Measurements from ENCODE around the gene ANKRD39. TPM values are rescaled to one million over a fixed set of nuclear protein-coding genes. Genes with fewer than 3 reads are reported as not detected.
A peak's percentile ranks its signal among the peaks of the same experiment; 100 is the strongest.

The ANKRD39 gene
- total and polyA plus RNA-seq, 9 of the 15 experiments (the other 6 are each of a cell fraction or from before 2014, with no cell fraction given): 8.2 to 33.1 (median 23.8) TPM

- WGBS (ENCODE audit: insufficient coverage, low coverage, missing lambda C conversion rate): 79% methylated on average over 7 of the region's 9 CpGs
- intact Hi-C loops (cut with micrococcal nuclease) (no loop called here), in situ Hi-C loops (cut with MboI) (no loop called here)
- DNase-seq (ENCODE audit: extremely low read depth in 1 of 4, low spot score in 3 of 4) (no peak), FAIRE-seq (no peak), ATAC-seq (no peak)
- BruUV-seq (replicated peaks): no TSS peak
- TF ChIP-seq HMG20A (CRISPR knock-in tag; conservative IDR thresholded peaks at IDR 0.05): no peak
- TF ChIP-seq CAMTA2 (CRISPR knock-in tag; conservative IDR thresholded peaks at IDR 0.05): 0 out of 2 replicates have a peak, but pooled peaks have one; percentile 34
- TF ChIP-seq, protein P1, sequence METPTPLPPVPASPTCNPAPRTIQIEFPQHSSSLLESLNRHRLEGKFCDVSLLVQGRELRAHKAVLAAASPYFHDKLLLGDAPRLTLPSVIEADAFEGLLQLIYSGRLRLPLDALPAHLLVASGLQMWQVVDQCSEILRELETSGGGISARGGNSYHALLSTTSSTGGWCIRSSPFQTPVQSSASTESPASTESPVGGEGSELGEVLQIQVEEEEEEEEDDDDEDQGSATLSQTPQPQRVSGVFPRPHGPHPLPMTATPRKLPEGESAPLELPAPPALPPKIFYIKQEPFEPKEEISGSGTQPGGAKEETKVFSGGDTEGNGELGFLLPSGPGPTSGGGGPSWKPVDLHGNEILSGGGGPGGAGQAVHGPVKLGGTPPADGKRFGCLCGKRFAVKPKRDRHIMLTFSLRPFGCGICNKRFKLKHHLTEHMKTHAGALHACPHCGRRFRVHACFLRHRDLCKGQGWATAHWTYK (CRISPR knock-in tag; IDR thresholded peaks at IDR 0.05): 0 out of 2 replicates have a peak, but pooled peaks have one; percentile 19
- Histone ChIP-seq H2AFZ (ENCODE audit: low read depth, low read length) (no peak overlapping the region), H3K9me3 (replicated peaks; ENCODE audit: control insufficient read depth, insufficient read depth, low read depth, low read length) (no peaks in the 10 kb centered on the region), H4K20me1 (replicated peaks; ENCODE audit: control insufficient read depth, insufficient read depth, low read length) (peaks cover 3% of the 10 kb centered on the region; the same call in 1 of the 2 replicates), H3K9me1 (ENCODE audit: control insufficient read depth, insufficient read depth, low read length) (no peaks in the 10 kb centered on the region), H3K9ac (ENCODE audit: insufficient read depth in 1 of 2, low read depth in 2 of 2, low read length in 2 of 2) (peak overlapping the region in 1 of 2 experiments; percentile 78; a peak in 2 of 4 replicates), H3K36me3 (ENCODE audit: control insufficient read depth, insufficient read depth, low read length) (peaks cover 63% of the 10 kb centered on the region), H3K27me3 (ENCODE audit: control insufficient read depth in 2 of 2, insufficient read depth in 2 of 2, low read length in 2 of 2) (no peaks in the 10 kb centered on the region; a peak in 1 of 5 replicates), H3K4me3 (no peak overlapping the region), H3K27ac (ENCODE audit: extremely low read depth, low read depth, low read length) (peak overlapping the region; percentile 42; the same call in 1 of the 3 replicates), H3K4me1 (replicated peaks in 1 of 2; ENCODE audit: control insufficient read depth in 2 of 2, insufficient read depth in 2 of 2, low read length in 2 of 2) (peaks cover 27 to 90% of the 10 kb centered on the region in 2 experiments; a peak in 4 of 5 replicates), H3K4me2 (ENCODE audit: insufficient read depth, low read length) (no peak overlapping the region), H3K79me2 (ENCODE audit: control insufficient read depth, insufficient read depth, low read length) (peaks cover 41% of the 10 kb centered on the region)
- CTCF ChIA-PET (ENCODE audit: low intra/inter-chr PET ratio): no interaction called here
- POLR2A ChIA-PET: interaction anchor here (0.6 to 11.3 kb wide), 11 partner anchors 8 to 214 kb away, joined by 3 to 112 read pairs (median 3); no protein-coding TSS in a partner anchor
Measured at GRCh38 chr2:96883306-96883705, 25.5 kb upstream of the ANKRD39 start.

DNA sequence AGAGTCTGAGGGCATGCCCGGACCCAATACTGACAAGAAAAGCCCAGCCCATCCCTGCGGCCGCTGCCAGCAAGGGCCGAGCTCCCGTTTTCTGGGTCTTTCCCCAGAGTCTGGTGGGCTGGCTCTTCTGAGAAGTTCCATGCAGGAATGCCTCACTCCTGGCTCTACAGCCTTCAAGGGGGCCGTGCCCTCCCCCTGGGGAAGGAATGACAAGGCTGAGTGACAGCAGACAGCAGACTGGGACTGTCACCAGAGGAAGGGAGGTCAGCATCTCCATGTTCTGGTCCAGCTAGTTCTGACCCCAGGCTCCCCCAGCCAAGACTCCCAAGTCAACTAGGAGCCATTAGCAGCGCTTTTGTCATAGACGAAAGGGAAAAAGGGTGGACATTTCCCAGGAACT, 25.1 kb upstream of the ANKRD39 start:
- Histone ChIP-seq H3K9me3 (replicated peaks; ENCODE audit: control insufficient read depth, insufficient read depth, low read depth, low read length) (no peaks in the 10 kb centered on the region), H3K9me1 (ENCODE audit: control insufficient read depth, insufficient read depth, low read length) (no peaks in the 10 kb centered on the region), H3K9ac (ENCODE audit: insufficient read depth in 1 of 2, low read depth in 2 of 2, low read length in 2 of 2) (peak overlapping the region in 1 of 2 experiments; percentile 60; a peak in 2 of 4 replicates), H3K4me1 (replicated peaks in 1 of 2; ENCODE audit: control insufficient read depth in 2 of 2, insufficient read depth in 2 of 2, low read length in 2 of 2) (peaks cover 23 to 92% of the 10 kb centered on the region in 2 experiments; a peak in 4 of 5 replicates), H3K36me3 (ENCODE audit: control insufficient read depth, insufficient read depth, low read length) (peaks cover 63% of the 10 kb centered on the region), H3K4me2 (ENCODE audit: insufficient read depth, low read length) (no peak overlapping the region), H3K27ac (ENCODE audit: extremely low read depth, low read depth, low read length) (peak overlapping the region; percentile 42; the same call in 2 of the 3 replicates), H3K79me2 (ENCODE audit: control insufficient read depth, insufficient read depth, low read length) (peaks cover 37% of the 10 kb centered on the region), H4K20me1 (replicated peaks; ENCODE audit: control insufficient read depth, insufficient read depth, low read length) (peaks cover 3% of the 10 kb centered on the region; the same call in 1 of the 2 replicates), H3K4me3 (no peak overlapping the region), H2AFZ (ENCODE audit: low read depth, low read length) (no peak overlapping the region), H3K27me3 (ENCODE audit: control insufficient read depth in 2 of 2, insufficient read depth in 2 of 2, low read length in 2 of 2) (no peaks in the 10 kb centered on the region; a peak in 1 of 5 replicates)
- BruUV-seq (replicated peaks): no TSS peak
- in situ Hi-C loops (cut with MboI): no loop called here
- ChIA-PET POLR2A (interaction anchor here (0.6 to 11.3 kb wide), 11 partner anchors 8 to 214 kb away, joined by 3 to 112 read pairs (median 3); partner anchors contain the start of gene ANKRD39), CTCF (ENCODE audit: low intra/inter-chr PET ratio) (no interaction called here)
- FAIRE-seq (no peak), ATAC-seq (no peak), DNase-seq (ENCODE audit: extremely low read depth in 1 of 4, low spot score in 3 of 4) (no peak)
- WGBS (ENCODE audit: insufficient coverage, low coverage, missing lambda C conversion rate): 79% methylated on average over 8 of the region's 8 CpGs
- intact Hi-C loops (cut with micrococcal nuclease): no loop called here
- TF ChIP-seq ZNF253 (CRISPR knock-in tag; conservative IDR thresholded peaks at IDR 0.05) (no peak), POU5F1 (IDR thresholded peaks at IDR 0.05; ENCODE audit: borderline replicate concordance, low read depth, low read length, partially characterized antibody) (no peak), HNRNPH1 (optimal IDR thresholded peaks at IDR 0.05; ENCODE audit: low read depth, low read length) (no peak), ZNF696 (CRISPR knock-in tag; conservative IDR thresholded peaks at IDR 0.05) (0 out of 2 replicates have a peak, but pooled peaks have one; percentile 11)
- TF ChIP-seq, protein P2, sequence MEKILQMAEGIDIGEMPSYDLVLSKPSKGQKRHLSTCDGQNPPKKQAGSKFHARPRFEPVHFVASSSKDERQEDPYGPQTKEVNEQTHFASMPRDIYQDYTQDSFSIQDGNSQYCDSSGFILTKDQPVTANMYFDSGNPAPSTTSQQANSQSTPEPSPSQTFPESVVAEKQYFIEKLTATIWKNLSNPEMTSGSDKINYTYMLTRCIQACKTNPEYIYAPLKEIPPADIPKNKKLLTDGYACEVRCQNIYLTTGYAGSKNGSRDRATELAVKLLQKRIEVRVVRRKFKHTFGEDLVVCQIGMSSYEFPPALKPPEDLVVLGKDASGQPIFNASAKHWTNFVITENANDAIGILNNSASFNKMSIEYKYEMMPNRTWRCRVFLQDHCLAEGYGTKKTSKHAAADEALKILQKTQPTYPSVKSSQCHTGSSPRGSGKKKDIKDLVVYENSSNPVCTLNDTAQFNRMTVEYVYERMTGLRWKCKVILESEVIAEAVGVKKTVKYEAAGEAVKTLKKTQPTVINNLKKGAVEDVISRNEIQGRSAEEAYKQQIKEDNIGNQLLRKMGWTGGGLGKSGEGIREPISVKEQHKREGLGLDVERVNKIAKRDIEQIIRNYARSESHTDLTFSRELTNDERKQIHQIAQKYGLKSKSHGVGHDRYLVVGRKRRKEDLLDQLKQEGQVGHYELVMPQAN (IDR thresholded peaks at IDR 0.05; ENCODE audit: borderline replicate concordance): no peak

All from K562 (cell line).